ENCODE results near the gene CST5.
"Not testable (repeated sequence)": the region's sequence is repeated elsewhere in the genome, so short reads cannot be mapped to it uniquely, and the experiment has no call there.

The CST5 gene

DNA sequence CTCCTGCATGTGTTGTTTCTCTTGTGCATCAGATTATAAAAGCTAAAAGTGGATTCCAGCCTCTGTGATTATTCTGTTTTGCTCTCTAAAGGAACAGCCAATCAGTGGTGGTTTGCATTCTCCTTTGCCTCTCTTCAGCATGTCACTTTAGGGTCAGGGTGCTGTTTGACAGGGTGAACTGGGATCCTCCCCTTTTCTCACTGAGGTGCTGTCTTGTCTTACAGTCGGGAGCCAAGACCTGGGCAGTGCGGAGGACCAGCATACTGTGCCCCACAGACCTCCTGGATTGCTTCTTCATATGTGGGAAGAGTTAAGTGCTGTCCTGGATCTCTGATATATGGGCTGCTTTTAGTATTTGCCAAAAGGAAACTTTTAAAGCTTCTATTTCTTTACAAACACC lies 37.9 kb downstream of the CST5 start:
- DNase-seq (ENCODE audit: low read depth): no peak

DNA sequence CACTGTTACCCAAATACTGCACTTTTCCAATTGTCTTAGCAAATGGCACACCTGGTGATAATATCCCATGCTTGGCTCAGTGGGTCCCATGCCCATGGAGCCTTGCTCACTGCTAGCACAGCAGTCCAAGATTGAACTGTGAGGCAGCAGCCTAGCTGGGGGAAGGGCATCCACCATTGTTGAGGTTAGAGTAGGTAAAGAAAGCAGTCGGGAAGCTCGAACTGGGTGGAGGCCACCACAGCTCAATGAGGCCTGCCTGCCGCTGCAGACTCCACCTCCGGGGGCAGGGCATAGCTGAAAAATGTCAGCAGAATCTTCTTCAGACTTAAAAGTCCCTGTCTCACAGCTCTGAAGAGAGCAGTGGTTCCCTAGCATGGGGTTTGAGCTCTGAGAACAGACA lies 43.8 kb downstream of the CST5 start:
- no peak for DNase-seq (ENCODE audit: low read depth)

DNA sequence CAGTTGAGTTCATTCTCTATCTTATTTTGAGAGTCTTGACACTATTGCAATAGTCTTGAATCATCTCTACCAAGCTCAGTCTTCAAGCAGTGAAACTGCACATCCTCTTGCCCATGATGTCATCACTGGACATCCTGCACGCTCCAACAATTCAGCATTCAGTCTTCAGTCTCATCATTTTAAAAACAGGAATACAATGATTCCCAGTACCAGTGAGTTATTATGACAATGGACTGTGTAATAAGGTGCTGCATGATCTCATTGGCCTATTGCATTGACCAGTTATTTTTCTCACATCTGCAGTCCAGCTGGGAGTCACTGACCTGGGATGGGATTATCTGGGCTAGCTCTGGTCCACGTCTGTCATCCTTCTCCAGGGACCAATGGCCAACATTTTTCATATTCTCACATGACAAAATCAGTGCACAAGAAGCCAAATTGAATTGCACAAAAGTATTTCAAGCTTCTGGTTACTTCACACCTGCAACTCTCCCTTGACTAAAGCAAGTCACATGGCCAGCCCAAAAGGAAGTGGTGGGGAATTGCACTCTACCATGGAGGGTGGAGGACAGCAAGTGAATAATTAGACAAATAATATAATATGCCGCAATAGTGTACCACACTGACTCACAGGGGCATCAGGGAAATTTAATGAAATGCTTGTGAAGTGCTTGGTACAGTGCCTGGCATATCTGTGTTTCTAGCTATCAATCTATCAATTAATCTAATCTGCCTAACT lies 46.6 kb downstream of the CST5 start:
- no peak for DNase-seq (ENCODE audit: low read depth)

DNA sequence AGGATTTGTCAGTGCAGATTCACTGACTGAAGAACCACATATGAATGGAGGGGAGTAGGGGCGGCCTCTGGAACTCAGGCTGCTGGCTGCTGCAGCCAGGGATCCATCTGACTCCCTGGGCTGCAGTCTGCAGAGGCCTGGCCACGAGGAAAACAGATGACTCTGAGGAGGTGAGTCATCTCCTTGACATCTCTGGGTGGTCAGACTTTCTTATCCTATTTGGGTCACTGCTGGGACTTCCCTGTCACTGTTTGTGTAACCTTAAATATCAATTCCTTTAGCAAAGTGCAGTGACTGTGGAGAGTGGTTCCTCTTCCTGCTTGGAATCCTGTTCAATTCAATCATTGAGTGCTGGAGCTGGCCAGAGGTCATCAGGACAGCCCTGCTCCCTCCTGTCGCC lies 47.6 kb downstream of the CST5 start:
- DNase-seq (ENCODE audit: low read depth): not testable (repeated sequence)

DNA sequence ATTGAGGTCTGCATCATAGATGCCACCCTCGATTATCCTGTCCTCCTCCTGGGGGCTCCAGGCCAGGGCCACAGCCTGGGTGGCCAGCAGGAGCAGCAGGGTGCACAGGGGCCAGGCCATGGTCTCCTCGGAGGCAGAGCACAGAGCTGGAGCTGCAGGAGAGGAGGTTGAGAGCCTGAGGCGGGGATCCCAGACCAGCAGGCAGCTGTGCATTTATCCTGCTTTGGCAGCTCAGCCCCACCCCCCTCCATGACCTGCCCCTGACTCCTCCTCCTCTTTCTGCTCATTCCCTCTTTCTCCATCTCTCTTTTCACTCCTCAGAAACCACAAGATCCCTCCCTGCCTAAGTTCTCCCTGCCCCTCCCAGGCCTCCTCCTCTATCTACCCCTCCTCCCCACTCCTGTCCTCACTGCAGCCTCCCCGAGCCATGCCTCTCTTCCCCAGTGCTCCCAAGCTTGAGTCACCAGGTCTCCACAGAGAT lies 53.0 kb downstream of the CST5 start, which contains the start of gene CST2:
CST2 (minus strand) TSS at position 189 of the 481 bp plus-strand sequence; CDS start at position 120, 69 bp downstream.
- DNase-seq (ENCODE audit: low read depth): no peak

Measured in T-helper 22 cell (primary cell).